CD8-positive, alpha-beta memory T cell (primary cell): ENCODE measurements around the gene PRKCSH. TPM values are rescaled to one million over a fixed set of nuclear protein-coding genes. Genes with fewer than 3 reads are reported as not detected.

Experiments
- CTCF ChIA-PET: fragments of 350-600 bp; sonication (Branson Sonifier 250); formaldehyde crosslinking; loops from one replicate; lab custom pipeline; 2021; ENCODE audit warnings: antibody characterized with exemption; lab: Charles Lee
- POLR2A ChIA-PET: fragments of 350-600 bp; sonication (Branson Sonifier 250); formaldehyde crosslinking; loops from one replicate; lab custom pipeline; 2021; ENCODE audit warnings: antibody characterized with exemption; lab: Charles Lee
- DNase-seq, 5 donors: peaks; one replicate each; pipeline versions ENCODE4 v3.0.0 to v3.0.0-alpha.2; 2020 to 2022; ENCODE audit warnings: mixed read lengths in 1 of 5
- H3K27ac ChIP-seq: one replicate; pipeline ENCODE4 v1.7.0; 2013; ENCODE audit warnings: low read depth, mild to moderate bottlenecking, low read length, moderate library complexity
- H3K27me3 ChIP-seq: 2 replicates; pipeline ENCODE4 v1.7.0; 2013; ENCODE audit warnings: low read length, mild to moderate bottlenecking; ENCODE audit not compliant: insufficient read depth, poor library complexity, severe bottlenecking
- H3K36me3 ChIP-seq: 2 replicates; pipeline ENCODE4 v1.7.0; 2013; ENCODE audit warnings: mild to moderate bottlenecking, low read length, moderate library complexity; ENCODE audit not compliant: insufficient read depth
- H3K4me1 ChIP-seq: 2 replicates; pipeline ENCODE4 v1.7.0; 2013; ENCODE audit warnings: mild to moderate bottlenecking, low read length, moderate library complexity; ENCODE audit not compliant: insufficient read depth
- H3K4me3 ChIP-seq: 2 replicates; pipeline ENCODE4 v1.7.0; 2013; ENCODE audit warnings: mild to moderate bottlenecking, low read length
- H3K9me3 ChIP-seq: 2 replicates; pipeline ENCODE4 v1.7.0; 2013; ENCODE audit warnings: mild to moderate bottlenecking, low read length
- H3K27ac Mint-ChIP-seq, 8 donors: one replicate each; pipeline ENCODE4 v1.8.0; 2020 to 2021; ENCODE audit warnings: mixed read lengths in 8 of 8, mild to moderate bottlenecking in 6 of 8, inconsistent platforms in 3 of 8, moderate library complexity in 3 of 8
- H3K27me3 Mint-ChIP-seq, 2 donors: one replicate each; pipeline ENCODE4 v1.8.0; 2020 to 2021; ENCODE audit warnings: mixed read lengths in 2 of 2, mild to moderate bottlenecking in 1 of 2, moderate library complexity in 1 of 2
- H3K36me3 Mint-ChIP-seq, 3 donors: one replicate each; pipeline ENCODE4 v1.8.0; 2020 to 2021; ENCODE audit warnings: mixed read lengths in 3 of 3, inconsistent platforms in 1 of 3, mild to moderate bottlenecking in 1 of 3
- H3K4me1 Mint-ChIP-seq, 3 donors: one replicate each; pipeline ENCODE4 v1.8.0; 2020 to 2021; ENCODE audit warnings: mixed read lengths in 3 of 3, inconsistent platforms in 1 of 3, mild to moderate bottlenecking in 1 of 3
- H3K4me3 Mint-ChIP-seq, 7 donors: one replicate each; pipeline ENCODE4 v1.8.0; 2020 to 2021; ENCODE audit warnings: mixed read lengths in 7 of 7, mild to moderate bottlenecking in 6 of 7, moderate library complexity in 4 of 7, inconsistent platforms in 2 of 7
- H3K9me3 Mint-ChIP-seq, 5 donors: one replicate each; pipeline ENCODE4 v1.8.0; 2020 to 2022; ENCODE audit warnings: mixed read lengths in 5 of 5, mild to moderate bottlenecking in 3 of 5, moderate library complexity in 2 of 5, inconsistent platforms in 1 of 5
- polyA plus RNA-seq: library from polyadenylated mRNA; unstranded; fragments of 300-500 nt; fragmentation: Illumina TruSeq; gene quantifications from one replicate; pipeline ENCODE4 v1.2.3, GENCODE V29; 2021
- total RNA-seq, 2 experiments: library from RNA; stranded (reverse); gene quantifications; one replicate each; pipeline ENCODE4 v1.2.3, GENCODE V29; 2021

PRKCSH gene
- total and polyA plus RNA-seq, 3 experiments from 2014 or later: 60.7 to 272 (median 262) TPM

DNA sequence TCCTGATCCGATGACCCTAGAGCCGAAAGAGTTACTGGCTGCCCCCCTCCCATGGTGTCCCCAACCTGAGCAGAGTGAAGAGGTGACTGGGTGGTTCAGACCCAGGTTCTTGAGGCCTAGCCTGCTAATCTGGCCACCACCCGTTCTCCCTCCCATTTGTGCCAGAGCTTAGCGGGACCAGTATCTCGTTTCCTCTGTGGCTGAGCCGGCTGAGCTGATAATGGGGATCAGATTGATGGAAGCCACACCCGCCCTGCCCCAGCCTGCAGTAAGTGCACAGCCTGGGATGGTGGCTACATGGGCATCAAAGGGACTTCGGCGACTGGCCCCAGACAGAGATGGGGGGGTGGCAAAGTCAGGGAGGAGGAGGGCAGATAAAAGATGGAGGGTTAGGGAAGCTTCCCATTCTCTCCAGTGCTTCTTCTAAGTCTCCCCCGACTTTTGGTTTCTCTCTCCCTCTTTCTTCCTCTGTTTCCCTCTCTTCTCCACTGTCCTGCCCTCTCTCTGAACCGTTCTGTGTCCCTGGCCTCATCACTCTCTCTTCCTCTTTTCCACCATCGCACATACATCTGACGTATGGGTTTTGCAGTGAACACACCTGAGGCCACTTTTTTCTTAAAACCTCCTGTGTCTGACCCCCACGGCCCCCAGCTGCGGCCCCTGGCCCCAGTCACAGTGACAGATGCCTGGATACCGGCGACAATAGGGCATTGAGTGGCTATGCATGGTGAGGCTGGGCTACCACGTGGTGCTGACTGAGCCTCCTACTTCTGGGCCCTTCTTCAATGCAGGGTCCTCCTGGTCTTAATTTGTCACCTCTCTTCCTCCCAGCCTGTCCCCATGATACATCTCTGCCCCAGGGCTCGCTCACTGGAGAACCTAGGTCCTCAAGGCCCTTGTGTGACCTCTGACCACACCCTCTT lies 43.0 kb downstream of the PRKCSH start:
- ChIA-PET CTCF (no interaction called here), POLR2A (no interaction called here)
- Mint-ChIP-seq H3K9me3 (no peaks in the 10 kb centered on the region), H3K27me3 (peaks cover 26 to 29% of the 10 kb centered on the region in 2 donors), H3K4me1 (peaks cover 19 to 26% (median 20%) of the 10 kb centered on the region in 3 donors), H3K27ac (no peak overlapping the region), H3K4me3 (peak overlapping the region in 2 of 7 donors; percentile 5 to 25), H3K36me3 (no peaks in the 10 kb centered on the region)
- Histone ChIP-seq H3K27me3 (peaks cover 15% of the 10 kb centered on the region), H3K36me3 (no peaks in the 10 kb centered on the region), H3K4me1 (peaks cover 23% of the 10 kb centered on the region), H3K4me3 (no peak overlapping the region), H3K27ac (no peak overlapping the region), H3K9me3 (no peaks in the 10 kb centered on the region)
- DNase-seq: no peak

DNA sequence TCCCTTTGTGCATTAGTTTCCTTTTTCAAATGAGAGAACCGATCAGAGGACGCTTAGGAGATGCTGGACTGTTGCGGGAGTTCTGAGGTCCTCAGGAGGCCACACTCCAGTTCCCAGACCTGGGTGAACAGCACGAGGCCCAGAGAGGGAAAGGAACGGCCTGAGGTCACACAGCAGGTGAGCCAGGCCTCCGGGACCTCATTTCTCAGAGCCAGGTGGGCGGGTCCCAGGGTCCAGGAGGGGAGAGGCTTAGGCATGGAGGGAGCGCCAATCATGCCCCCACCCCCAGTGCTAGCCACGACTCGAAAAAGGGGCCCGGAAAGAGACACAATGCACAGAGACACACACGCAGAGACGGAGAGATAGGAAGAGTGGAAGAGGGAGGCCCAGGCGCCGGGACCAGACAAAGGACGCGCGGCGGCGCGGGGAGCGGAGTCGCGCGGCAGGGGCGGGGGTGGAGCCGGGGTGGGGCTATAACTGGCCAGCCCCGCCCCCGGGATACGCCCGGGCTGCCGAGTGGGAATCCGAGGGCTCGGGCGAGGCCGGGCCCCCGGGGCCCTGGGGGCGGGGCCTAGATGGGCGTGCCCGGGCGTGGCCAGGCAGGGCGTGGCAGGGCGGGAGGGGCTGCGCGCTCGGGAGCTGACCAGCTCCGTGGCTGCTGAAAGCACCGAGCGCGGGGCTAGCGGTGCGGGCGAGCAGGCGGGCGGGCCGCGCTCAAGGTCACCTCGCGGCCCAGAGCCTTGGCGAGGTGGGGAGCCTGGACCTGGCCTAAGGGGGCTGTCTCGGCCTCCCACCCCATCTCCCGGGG lies 43.9 kb downstream of the PRKCSH start:
- Histone ChIP-seq H3K27me3 (peaks cover 15% of the 10 kb centered on the region), H3K4me1 (peaks cover 23% of the 10 kb centered on the region), H3K27ac (no peak overlapping the region), H3K4me3 (no peak overlapping the region), H3K36me3 (no peaks in the 10 kb centered on the region), H3K9me3 (no peaks in the 10 kb centered on the region)
- Mint-ChIP-seq H3K9me3 (no peaks in the 10 kb centered on the region), H3K4me1 (peaks cover 19 to 26% (median 25%) of the 10 kb centered on the region in 3 donors), H3K27me3 (peaks cover 26 to 29% of the 10 kb centered on the region in 2 donors), H3K4me3 (peak overlapping the region in 4 of 7 donors; percentile 5 to 69 (median 44)), H3K36me3 (peaks cover 0 to 4% (median 0%) of the 10 kb centered on the region in 3 donors), H3K27ac (peak overlapping the region in 1 of 8 donors; percentile 57)
- DNase-seq: peak in 1 of 5 donors; percentile 18
- CTCF ChIA-PET: no interaction called here
- POLR2A ChIA-PET: no interaction called here

DNA sequence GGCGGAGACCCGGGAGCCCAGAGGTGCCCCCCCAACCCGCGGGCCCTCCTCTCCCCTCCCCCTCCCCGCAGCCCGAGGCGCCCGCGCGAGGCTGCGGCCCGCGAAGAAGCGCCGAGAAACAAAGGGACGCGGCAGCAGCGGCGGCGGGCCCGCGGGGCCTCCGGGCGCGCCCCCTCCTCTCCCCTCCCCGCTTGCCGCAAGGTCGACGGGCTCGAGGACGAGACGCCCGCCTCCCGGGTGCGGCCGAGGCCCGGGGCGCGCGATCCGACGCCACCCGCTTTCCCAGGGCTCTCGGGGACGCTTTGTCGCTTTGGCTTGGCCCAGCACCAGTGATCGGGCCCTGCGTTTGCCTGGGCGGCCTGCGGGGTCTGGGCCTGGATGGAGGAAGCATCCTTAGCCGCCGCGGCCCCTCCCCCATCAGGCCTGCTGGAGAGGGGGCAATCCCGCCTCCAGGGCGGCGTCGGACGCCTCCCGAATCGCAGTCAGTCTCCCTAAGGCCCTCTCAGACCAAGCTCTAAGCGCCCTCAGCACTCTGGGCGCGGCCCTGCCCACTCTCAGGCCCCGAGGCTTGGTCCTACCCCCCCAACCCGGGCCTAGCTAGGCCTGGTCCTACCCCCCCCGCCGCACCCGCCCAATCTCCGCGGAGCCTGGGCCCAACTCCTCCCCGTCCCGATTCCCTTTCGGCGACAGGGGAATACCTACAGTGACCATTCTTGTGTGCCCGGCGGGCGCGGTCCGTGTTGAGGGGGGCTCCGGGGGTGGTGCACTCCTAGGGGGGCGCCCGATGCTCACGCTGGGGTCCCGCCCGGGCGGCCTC lies 44.7 kb downstream of the PRKCSH start:
- Mint-ChIP-seq H3K36me3 (peaks cover 0 to 6% (median 0%) of the 10 kb centered on the region in 3 donors), H3K4me3 (no peak overlapping the region), H3K9me3 (no peaks in the 10 kb centered on the region), H3K27me3 (peaks cover 26 to 29% of the 10 kb centered on the region in 2 donors), H3K27ac (no peak overlapping the region), H3K4me1 (peaks cover 19 to 26% (median 25%) of the 10 kb centered on the region in 3 donors)
- no peak overlapping the region for H3K27ac ChIP-seq
- DNase-seq: no peak
- H3K36me3 ChIP-seq: no peaks in the 10 kb centered on the region
- H3K4me1 ChIP-seq: peaks cover 23% of the 10 kb centered on the region
- no peaks in the 10 kb centered on the region for H3K9me3 ChIP-seq
- H3K27me3 ChIP-seq: peaks cover 15% of the 10 kb centered on the region
- CTCF ChIA-PET: interaction anchor here (3.3 kb wide), 1 partner anchor 99 kb away, joined by 35 read pairs; no protein-coding TSS in a partner anchor
- POLR2A ChIA-PET: no interaction called here
- H3K4me3 ChIP-seq: no peak overlapping the region

DNA sequence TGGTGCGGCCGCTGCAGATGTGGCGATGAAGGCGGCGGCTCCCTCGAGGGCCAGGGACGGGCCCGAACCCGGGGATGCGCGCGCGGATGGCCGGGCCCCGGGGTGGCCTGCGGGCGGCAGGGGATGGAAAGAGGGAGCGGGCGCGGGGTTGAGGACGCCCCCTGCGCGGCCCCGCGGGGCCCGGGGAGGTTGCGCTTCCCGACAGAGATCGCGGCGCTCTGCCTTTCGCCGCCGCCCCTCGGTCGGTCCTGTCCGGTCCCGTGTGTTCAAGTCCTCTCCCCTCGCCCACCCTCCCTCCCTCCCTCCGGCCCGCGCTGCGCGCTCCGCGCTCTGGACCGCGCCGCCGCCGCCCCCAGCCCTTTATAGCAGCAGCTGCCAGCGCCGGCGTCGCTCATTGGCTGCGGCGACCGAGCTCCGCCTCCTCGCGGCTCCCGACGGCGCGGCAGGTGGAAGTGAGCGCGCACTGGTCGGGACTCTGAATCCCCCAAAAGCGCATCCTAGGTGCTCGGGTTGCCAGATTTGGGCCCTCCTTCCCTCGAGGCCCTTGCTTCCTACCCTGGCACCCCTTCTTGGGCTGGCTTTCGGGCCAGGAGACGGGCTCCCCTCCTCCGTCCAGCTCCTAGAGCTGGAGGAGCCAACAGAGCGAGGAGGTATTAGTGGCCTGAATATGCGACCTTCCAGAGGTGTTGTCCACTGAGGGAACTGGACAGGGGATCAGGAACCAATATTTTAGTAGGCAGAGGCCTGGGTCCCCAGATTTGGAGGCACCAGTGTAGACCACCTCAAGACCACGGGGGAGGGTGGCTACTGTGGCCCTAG lies 45.5 kb downstream of the PRKCSH start, which contains the start of gene ELAVL3:
ELAVL3 (minus strand) TSS at position 332 of the 819 bp plus-strand sequence. CDS start 438 bp downstream, outside the sequence.
- H3K27ac ChIP-seq: no peak within 1 kb of the TSS
- peaks cover 19 to 26% (median 25%) of the 10 kb centered on the region in 3 donors for H3K4me1 Mint-ChIP-seq
- no peaks in the 10 kb centered on the region for H3K9me3 ChIP-seq
- H3K4me1 ChIP-seq: peaks cover 23% of the 10 kb centered on the region
- H3K4me3 ChIP-seq: no peak within 1 kb of the TSS
- ChIA-PET POLR2A (no interaction called here), CTCF (interaction anchor here (1.2 to 3.3 kb wide), 2 partner anchors 52 to 100 kb away, joined by 3 to 35 read pairs; no protein-coding TSS in a partner anchor)
- peak within 1 kb of the TSS in 5 of 8 donors; percentile 19 to 54 (median 34) for H3K27ac Mint-ChIP-seq
- H3K36me3 Mint-ChIP-seq: peaks cover 0 to 9% (median 0%) of the 10 kb centered on the region in 3 donors
- no peak for DNase-seq
- H3K36me3 ChIP-seq: no peaks in the 10 kb centered on the region
- H3K4me3 Mint-ChIP-seq: peak within 1 kb of the TSS in 5 of 7 donors; percentile 43 to 79 (median 58)
- no peaks in the 10 kb centered on the region for H3K9me3 Mint-ChIP-seq
- H3K27me3 Mint-ChIP-seq: peaks cover 26 to 29% of the 10 kb centered on the region in 2 donors
- H3K27me3 ChIP-seq: peaks cover 15% of the 10 kb centered on the region

DNA sequence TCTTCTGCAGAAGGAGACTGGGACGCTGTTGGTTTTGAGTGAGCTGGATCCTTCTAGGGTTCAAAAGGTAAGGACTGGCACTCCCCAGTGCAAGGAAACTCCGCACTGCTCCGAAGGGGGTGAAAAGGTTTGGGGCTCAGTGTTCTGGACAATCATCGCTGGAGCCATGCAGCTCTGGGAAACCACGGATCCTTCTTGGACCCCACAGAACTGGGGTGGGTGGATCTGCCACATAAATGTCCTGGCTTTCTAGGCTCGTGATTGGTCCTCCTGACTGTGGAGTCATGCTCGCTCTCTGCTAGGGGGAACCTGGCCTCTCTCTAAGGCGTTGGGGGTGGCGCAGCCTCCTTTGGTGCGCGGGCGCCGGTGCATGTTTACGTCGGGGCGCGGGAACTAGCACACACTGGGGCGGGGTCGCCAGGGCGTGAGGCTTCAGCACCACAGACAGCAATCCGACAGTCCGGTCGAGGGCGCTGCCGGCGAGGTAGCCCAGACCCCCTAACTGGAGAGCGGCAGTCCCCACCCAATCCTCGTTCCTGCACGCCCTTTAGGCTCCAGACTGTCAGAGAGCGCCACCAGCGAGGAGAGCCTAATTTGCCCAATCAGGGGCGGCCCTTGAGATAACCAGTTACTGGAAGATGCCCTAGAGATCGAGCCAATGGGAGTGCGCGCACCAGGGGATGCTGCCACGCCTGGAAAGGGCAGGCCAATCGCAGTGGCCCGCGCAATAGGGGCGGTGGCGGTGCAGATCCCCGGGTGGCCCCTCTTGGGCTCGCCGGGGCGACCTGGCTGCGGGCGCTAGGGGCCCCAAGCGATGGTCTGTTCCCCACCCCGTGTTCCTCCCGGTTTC lies 46.3 kb downstream of the PRKCSH start:
- H3K27ac Mint-ChIP-seq: peak overlapping the region in 6 of 8 donors; percentile 17 to 54 (median 42)
- H3K9me3 Mint-ChIP-seq: no peaks in the 10 kb centered on the region
- H3K27me3 ChIP-seq: peaks cover 15% of the 10 kb centered on the region
- H3K4me3 ChIP-seq: peak overlapping the region; percentile 39
- H3K4me1 Mint-ChIP-seq: peaks cover 19 to 26% (median 25%) of the 10 kb centered on the region in 3 donors
- DNase-seq: peak; percentile 30 to 67 (median 49)
- peaks cover 23% of the 10 kb centered on the region for H3K4me1 ChIP-seq
- ChIA-PET POLR2A (interaction anchor here (0.5 to 1.7 kb wide), 7 partner anchors 24 to 852 kb away, joined by 3 to 9 read pairs (median 3); partner anchors contain the start of genes PRKCSH, ZNF563 and ZNF653), CTCF (interaction anchor here (0.6 to 3.3 kb wide), 35 partner anchors 8 to 446 kb away, joined by 3 to 35 read pairs (median 4); partner anchors contain the start of genes ECSIT, ELOF1, EPOR and PRKCSH)
- H3K9me3 ChIP-seq: no peaks in the 10 kb centered on the region
- peak overlapping the region; percentile 38 to 79 (median 58) for H3K4me3 Mint-ChIP-seq
- H3K36me3 Mint-ChIP-seq: peaks cover 0 to 13% (median 1%) of the 10 kb centered on the region in 3 donors
- peaks cover 26 to 29% of the 10 kb centered on the region in 2 donors for H3K27me3 Mint-ChIP-seq
- H3K36me3 ChIP-seq: no peaks in the 10 kb centered on the region
- H3K27ac ChIP-seq: no peak overlapping the region
